K562 (cell line): ENCODE data around the gene MYBPC3. TPM values are rescaled to one million over a fixed set of nuclear protein-coding genes. Genes with fewer than 3 reads are reported as not detected.

Experiments
- ATAC-seq: fragments of 200-7000 bp; cut with Tn5 transposase; 3 replicates; pipeline ENCODE4 v1.9.1; 2020; ENCODE audit warnings: moderate library complexity
- BruUV-seq: library from RNA; stranded (reverse); fragments of 400-500 nt; replicated peaks from 2 replicates; lab custom pipeline; 2021; lab: Mats Ljungman, UMichigan
- CTCF ChIA-PET: fragments of 300-600 bp; formaldehyde crosslinking; extraction: SDS; loops from one replicate; lab custom pipeline; 2021; ENCODE audit warnings: low intra/inter-chr PET ratio; lab: Yijun Ruan, JAX
- POLR2A ChIA-PET: fragments of 300-600, 350-650 bp; sonication (Branson Sonifier 250); formaldehyde crosslinking; extraction: SDS; loops from one replicate; lab custom pipeline; 2021; ENCODE audit warnings: antibody characterized with exemption, inconsistent platforms; lab: Yijun Ruan, JAX
- DNase-seq, 4 experiments: peaks; one replicate each; pipeline versions ENCODE4 v3.0.0 to v3.0.0-alpha.2; 2011 to 2018; ENCODE audit warnings: low spot score in 3 of 4, mixed read lengths in 3 of 4; ENCODE audit errors: extremely low read depth in 1 of 4
- FAIRE-seq: peaks from 2 replicates; lab custom pipeline; 2011; peaks lifted over from hg19 to GRCh38; lab: Jason Lieb, UNC
- H2AFZ ChIP-seq: 2 replicates; pipeline ENCODE4 v1.6.0; 2011; ENCODE audit warnings: low read depth, low read length, control low read depth, inconsistent platforms
- H3K27ac ChIP-seq: fragments of 200-600 bp; 3 replicates; pipeline ENCODE4 v1.8.0; 2011; ENCODE audit warnings: low read depth, mild to moderate bottlenecking, control low read depth, inconsistent platforms, low read length, moderate library complexity, mixed read lengths; ENCODE audit errors: extremely low read depth
- H3K27me3 ChIP-seq, 2 experiments: fragments of 300-600 bp in 1 of 2; 2 replicates in 1 of 2; 3 replicates in 1 of 2; pipeline versions ENCODE4 v1.6.0 to v1.8.0; 2011; ENCODE audit warnings: inconsistent platforms in 2 of 2, low read length in 2 of 2, mild to moderate bottlenecking in 1 of 2, mixed read lengths in 1 of 2, moderate library complexity in 1 of 2; ENCODE audit not compliant: control insufficient read depth in 2 of 2, insufficient read depth in 2 of 2
- H3K36me3 ChIP-seq: fragments of 300-600 bp; 3 replicates; pipeline ENCODE4 v1.8.0; 2011; ENCODE audit warnings: mild to moderate bottlenecking, low read length, inconsistent platforms; ENCODE audit not compliant: control insufficient read depth, insufficient read depth
- H3K4me1 ChIP-seq, 2 experiments: fragments of 200-600 bp in 1 of 2; replicated peaks in 1 of 2; 2 replicates in 1 of 2; 3 replicates in 1 of 2; pipeline versions ENCODE4 v1.5.1 to v1.8.0; 2011; ENCODE audit warnings: inconsistent platforms in 2 of 2, low read length in 2 of 2, mild to moderate bottlenecking in 1 of 2, mixed read lengths in 1 of 2, moderate library complexity in 1 of 2; ENCODE audit not compliant: control insufficient read depth in 2 of 2, insufficient read depth in 2 of 2
- H3K4me2 ChIP-seq: 2 replicates; pipeline ENCODE4 v1.6.1; 2011; ENCODE audit warnings: low read length, control low read depth, inconsistent platforms, mixed read lengths; ENCODE audit not compliant: insufficient read depth
- H3K4me3 ChIP-seq: fragments of 200-600 bp; sonication (generic), shearing (Covaris generic); 2 replicates; pipeline ENCODE4 v1.5.1; 2016; ENCODE audit warnings: control low read depth, inconsistent platforms
- H3K79me2 ChIP-seq: fragments of 200-600 bp; 3 replicates; pipeline ENCODE4 v1.8.0; 2011; ENCODE audit warnings: low read length, inconsistent platforms; ENCODE audit not compliant: control insufficient read depth, insufficient read depth
- H3K9ac ChIP-seq, 2 experiments: 2 replicates each; pipeline versions ENCODE4 v1.6.0 to v1.6.1; 2011; ENCODE audit warnings: low read depth in 2 of 2, low read length in 2 of 2, control low read depth in 1 of 2, inconsistent platforms in 1 of 2, mild to moderate bottlenecking in 1 of 2, mixed read lengths in 1 of 2; ENCODE audit not compliant: insufficient read depth in 1 of 2
- H3K9me1 ChIP-seq: one replicate; pipeline ENCODE4 v1.6.0; 2011; ENCODE audit warnings: inconsistent platforms, mild to moderate bottlenecking, low read length, moderate library complexity; ENCODE audit not compliant: control insufficient read depth, insufficient read depth
- H3K9me3 ChIP-seq: replicated peaks from 2 replicates; pipeline ENCODE4 v1.5.1; 2011; ENCODE audit warnings: low read depth, low read length, inconsistent platforms; ENCODE audit not compliant: control insufficient read depth, insufficient read depth
- H4K20me1 ChIP-seq: replicated peaks from 2 replicates; pipeline ENCODE4 v1.6.1; 2011; ENCODE audit warnings: low read length, inconsistent platforms, mixed read lengths; ENCODE audit not compliant: control insufficient read depth, insufficient read depth
- CREM ChIP-seq: IDR thresholded peaks from 2 replicates; pipeline ENCODE4 v1.6.1; 2014; ENCODE audit warnings: antibody characterized with exemption, low read depth
- CSDE1 ChIP-seq, 2 experiments: fragments of 450-650 bp; IDR thresholded peaks; 2 replicates each; pipeline ENCODE4 v1.6.1; 2016; ENCODE audit warnings: mild to moderate bottlenecking in 1 of 2
- PHB ChIP-seq: fragments of 250-450 bp; sonication (Bioruptor Pico); IDR thresholded peaks from 2 replicates; pipeline ENCODE4 v1.5.0; 2021
- SRSF3 ChIP-seq: fragments of 200-400 bp; formaldehyde crosslinking; IDR thresholded peaks from 2 replicates; pipeline ENCODE4 v1.6.1; 2016; ENCODE audit warnings: mild to moderate bottlenecking, low read length, moderate library complexity; ENCODE audit not compliant: insufficient read depth
- TEAD2 ChIP-seq: fragments of 450-650 bp; IDR thresholded peaks from 2 replicates; pipeline ENCODE4 v1.6.1; 2016; ENCODE audit warnings: missing genetic modification characterization, control low read depth, missing compliant biosample characterization
- WHSC1 ChIP-seq: IDR thresholded peaks from one replicate; pipeline ENCODE4 v1.6.1; 2012; ENCODE audit warnings: low read length, control low read depth, inconsistent platforms
- WGBS: fragments of 100-300 bp; shearing (Covaris generic); methylation state at CpG from one replicate; pipeline ENCODE4 v1.1.6; 2016; ENCODE audit warnings: low coverage, mixed read lengths; ENCODE audit not compliant: insufficient coverage; ENCODE audit errors: missing lambda C conversion rate; 5-methylcytosine and 5-hydroxymethylcytosine counted together
- in situ Hi-C: fragments of 300-500 bp; cut with MboI; formaldehyde crosslinking; loops from 4 replicates; pipeline ENCODE4 v1.15.0; 2018; ENCODE audit warnings: inconsistent platforms, mixed read lengths
- intact Hi-C: fragments of 100-400 bp; cut with micrococcal nuclease; formaldehyde crosslinking; loops from 2 replicates; pipeline ENCODE4 v1.14.2; 2022
- polyA plus RNA-seq, 8 experiments: library from polyadenylated mRNA; depleted of rRNA in 4 of 8; stranded (reverse) in 5 of 8; unstranded in 3 of 8; fragments of >200 nt; fragmentation: Nextera tagmentation in 2 of 8; fragmentation: Illumina TruSeq in 1 of 8; extraction: Ambion mirVana in 2 of 8; extraction: Trizol in 1 of 8; gene quantifications; 2 replicates each; pipeline versions ENCODE4 v1.2.1 to v1.2.3, GENCODE V29; 2011 to 2014; ENCODE audit warnings: inconsistent platforms in 1 of 8, missing spikeins in 1 of 8
- total RNA-seq, 7 experiments: library from RNA; depleted of rRNA in 6 of 7; stranded (reverse); fragments of >200 nt in 6 of 7; fragmentation: Illumina TruSeq in 2 of 7; extraction: Trizol in 2 of 7; gene quantifications; 2 replicates each; pipeline versions ENCODE4 v1.2.1 to v1.2.3, GENCODE V29; 2011 to 2021; ENCODE audit warnings: low replicate concordance in 1 of 7

Gene MYBPC3
- total and polyA plus RNA-seq, 9 of the 15 experiments (the other 6 are each of a cell fraction or from before 2014, with no cell fraction given), result 0.01 TPM; not detected in 8

DNA sequence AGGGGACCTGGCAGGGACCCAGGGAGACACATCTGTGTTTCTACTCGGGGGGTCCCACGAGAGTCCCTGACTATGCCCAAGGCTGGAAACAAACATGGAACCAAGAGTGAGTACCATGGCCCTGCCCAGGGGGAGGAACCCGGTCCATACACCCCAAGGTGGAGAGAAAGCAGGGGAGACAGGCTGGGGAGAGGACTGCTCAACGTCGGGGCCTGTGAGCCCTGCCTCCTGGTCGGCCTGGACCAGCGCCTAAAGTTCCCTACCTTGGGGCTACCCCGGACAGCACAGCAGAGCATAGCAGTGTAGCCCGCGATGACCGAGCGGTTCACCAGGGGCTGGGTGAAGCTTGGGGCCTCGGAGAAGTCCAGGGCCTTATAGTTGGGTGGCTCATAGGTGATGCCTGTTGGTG, 20.2 kb downstream of the MYBPC3 start:
- peaks cover 28% of the 10 kb centered on the region; the same call in 1 of the 3 replicates for H3K36me3 ChIP-seq
- no peak for FAIRE-seq
- POLR2A ChIA-PET, result interaction anchor here (0.7 to 1.5 kb wide), 2 partner anchors 37 to 96 kb away, joined by 4 to 5 read pairs; no protein-coding TSS in a partner anchor
- DNase-seq, result no peak
- no peaks in the 10 kb centered on the region for H3K79me2 ChIP-seq
- no peak overlapping the region for H3K4me2 ChIP-seq
- no peak for TF ChIP-seq WHSC1
- TF ChIP-seq CSDE1 (IDR thresholded peaks at IDR 0.05), result no peak
- TF ChIP-seq TEAD2 (tag), result no peak
- TF ChIP-seq PHB, result no peak
- TF ChIP-seq CREM, result no peak
- TF ChIP-seq SRSF3, result no peak
- BruUV-seq, result no TSS peak
- 0 out of 4 replicates have a peak overlapping the region, but pooled peaks of 1 of the 2 experiments have one; percentile 43 for H3K9ac ChIP-seq
- 47% methylated on average over 13 of the region's 13 CpGs for WGBS
- H3K9me3 ChIP-seq, result no peaks in the 10 kb centered on the region
- no peak overlapping the region for H2AFZ ChIP-seq
- no peak overlapping the region for H3K27ac ChIP-seq
- CTCF ChIA-PET, result no interaction called here
- intact Hi-C loops (no loop called here), in situ Hi-C loops (no loop called here)
- H3K4me3 ChIP-seq, result no peak overlapping the region
- no peaks in the 10 kb centered on the region for H3K27me3 ChIP-seq
- ATAC-seq, result no peak
- H4K20me1 ChIP-seq, result no peaks in the 10 kb centered on the region
- H3K4me1 ChIP-seq, result peaks cover 3 to 28% of the 10 kb centered on the region in 2 experiments; a peak in 3 of 5 replicates
- no peaks in the 10 kb centered on the region for H3K9me1 ChIP-seq
